Endometrial microvascular endothelial cells (primary cell): Measurements from ENCODE around the gene METTL9. TPM values are rescaled to one million over a fixed set of nuclear protein-coding genes. Genes with fewer than 3 reads are reported as not detected.
"Not testable (repeated sequence)": the region's sequence is repeated elsewhere in the genome, so short reads cannot be mapped to it uniquely, and the experiment has no call there.

Experiments used
- in situ Hi-C: cut with HindIII; loops from 2 replicates; pipeline ENCODE4 v1.10.0; 2017; ENCODE audit warnings: low sequenced_read_pairs, low pct_unique_long_range_greater_than_20kb; ENCODE audit errors: inconsistent ontology term
- total RNA-seq: library from RNA; depleted of rRNA; stranded (reverse); fragments of >200 nt; gene quantifications from one replicate; pipeline ENCODE4 v1.2.3, GENCODE V29; 2015; ENCODE audit errors: inconsistent ontology term

METTL9 gene
- total RNA-seq, 1 donor from 2014 or later, result 169 TPM

- in situ Hi-C loops, result not testable (repeated sequence)
Measured at GRCh38 chr16:21649826-21650406, 50.5 kb downstream of the METTL9 start.

GRCh38 chr16:21650521-21650920 lies 51.1 kb downstream of the METTL9 start:
- in situ Hi-C loops, result no loop called here

- in situ Hi-C loops, result no loop called here
Measured at GRCh38 chr16:21651515-21651914, 52.1 kb downstream of the METTL9 start.

GRCh38 chr16:21652453-21652852 lies 53.1 kb downstream of the METTL9 start, which contains the start of gene IGSF6:
Gene IGSF6, minus strand, starts transcription at chr16:21652608. Its CDS starts 10 bp downstream, at chr16:21652598.
- in situ Hi-C loops, result no loop called here

- in situ Hi-C loops, result no loop called here
Measured at GRCh38 chr16:21653571-21653970, 54.2 kb downstream of the METTL9 start.

- in situ Hi-C loops, result no loop called here
Measured at GRCh38 chr16:21654466-21654865, 55.1 kb downstream of the METTL9 start.

GRCh38 chr16:21654881-21655280 lies 55.5 kb downstream of the METTL9 start:
- in situ Hi-C loops, result no loop called here

- in situ Hi-C loops, result no loop called here
Measured at GRCh38 chr16:21656795-21657768, 57.7 kb downstream of the METTL9 start.

GRCh38 chr16:21659124-21659523 lies 59.7 kb downstream of the METTL9 start:
- in situ Hi-C loops, result no loop called here

GRCh38 chr16:21663889-21664647 lies 64.7 kb downstream of the METTL9 start, which contains the start of gene OTOA:
Gene OTOA, plus strand, starts transcription at chr16:21663968. Its CDS starts 14,547 bp downstream, at chr16:21678515.
- in situ Hi-C loops, result no loop called here

- in situ Hi-C loops, result no loop called here
Measured at GRCh38 chr16:21664801-21665492, 65.6 kb downstream of the METTL9 start.

GRCh38 chr16:21666772-21667171 lies 67.4 kb downstream of the METTL9 start:
- in situ Hi-C loops, result no loop called here

- in situ Hi-C loops, result no loop called here
Measured at GRCh38 chr16:21667575-21667974, 68.2 kb downstream of the METTL9 start.

- in situ Hi-C loops, result no loop called here
Measured at GRCh38 chr16:21673469-21673868, 74.1 kb downstream of the METTL9 start.

GRCh38 chr16:21674456-21674855 lies 75.1 kb downstream of the METTL9 start:
- in situ Hi-C loops, result not testable (repeated sequence)

GRCh38 chr16:21680714-21681113 lies 81.3 kb downstream of the METTL9 start:
- in situ Hi-C loops, result not testable (repeated sequence)

GRCh38 chr16:21683184-21683583 lies 83.8 kb downstream of the METTL9 start:
- in situ Hi-C loops, result no loop called here

- in situ Hi-C loops, result no loop called here
Measured at GRCh38 chr16:21684199-21684598, 84.8 kb downstream of the METTL9 start.

- in situ Hi-C loops, result no loop called here
Measured at GRCh38 chr16:21685034-21685455, 85.7 kb downstream of the METTL9 start.
